GM04503 (cell line): Measurements from ENCODE around the gene SIPA1.

Experiments
- DNase-seq: peaks from one replicate; pipeline ENCODE4 v3.0.0-alpha.2; 2012; ENCODE audit warnings: low read depth

SIPA1 gene

GRCh38 chr11:65637794-65638419 is at the start of gene SIPA1:
Gene SIPA1 (plus strand): TSS chr11:65638101. CDS start chr11:65640922, 2,821 bp downstream.
- DNase-seq, result no peak

- DNase-seq, result no peak
Observed at GRCh38 chr11:65588199-65589054, 49.5 kb upstream of the SIPA1 start.

- DNase-seq, result no peak
Observed at GRCh38 chr11:65589444-65590239, 48.3 kb upstream of the SIPA1 start.

- no peak for DNase-seq
Observed at GRCh38 chr11:65590240-65590738, 47.6 kb upstream of the SIPA1 start.

GRCh38 chr11:65591939-65592857 is 45.7 kb upstream of the SIPA1 start:
- no peak for DNase-seq

GRCh38 chr11:65592858-65593517 is 44.9 kb upstream of the SIPA1 start:
- no peak for DNase-seq

GRCh38 chr11:65593518-65594414 is 44.1 kb upstream of the SIPA1 start:
- DNase-seq, result no peak

- no peak for DNase-seq
Observed at GRCh38 chr11:65595131-65595530, 42.8 kb upstream of the SIPA1 start.

GRCh38 chr11:65595543-65596281 is 42.2 kb upstream of the SIPA1 start, which contains the start of gene KCNK7:
Gene KCNK7 (minus strand): TSS chr11:65595800. CDS start chr11:65595772, 28 bp downstream.
- no peak for DNase-seq

GRCh38 chr11:65596520-65596919 is 41.4 kb upstream of the SIPA1 start:
- DNase-seq, result no peak

- no peak for DNase-seq
Observed at GRCh38 chr11:65598258-65598699, 39.6 kb upstream of the SIPA1 start.

- DNase-seq, result no peak
Observed at GRCh38 chr11:65599216-65599954, 38.5 kb upstream of the SIPA1 start.

GRCh38 chr11:65599955-65600246 is 38.0 kb upstream of the SIPA1 start:
- DNase-seq, result no peak

GRCh38 chr11:65604258-65604657 is 33.6 kb upstream of the SIPA1 start:
- no peak for DNase-seq

- peak; percentile 71 for DNase-seq
Observed at GRCh38 chr11:65606876-65607613, 30.9 kb upstream of the SIPA1 start.

GRCh38 chr11:65607614-65608426 is 30.1 kb upstream of the SIPA1 start:
- no peak for DNase-seq

GRCh38 chr11:65609229-65609628 is 28.7 kb upstream of the SIPA1 start:
- DNase-seq, result no peak
